HG03521 (cell line): ENCODE results near the gene TEN1.

ENCODE experiments used
- ATAC-seq: cut with Tn5 transposase; IDR thresholded peaks from one replicate; pipeline ENCODE4 v1.9.1; 2021; ENCODE audit warnings: mild to moderate bottlenecking, moderate library complexity; ENCODE audit not compliant: unreplicated experiment

TEN1 gene

DNA sequence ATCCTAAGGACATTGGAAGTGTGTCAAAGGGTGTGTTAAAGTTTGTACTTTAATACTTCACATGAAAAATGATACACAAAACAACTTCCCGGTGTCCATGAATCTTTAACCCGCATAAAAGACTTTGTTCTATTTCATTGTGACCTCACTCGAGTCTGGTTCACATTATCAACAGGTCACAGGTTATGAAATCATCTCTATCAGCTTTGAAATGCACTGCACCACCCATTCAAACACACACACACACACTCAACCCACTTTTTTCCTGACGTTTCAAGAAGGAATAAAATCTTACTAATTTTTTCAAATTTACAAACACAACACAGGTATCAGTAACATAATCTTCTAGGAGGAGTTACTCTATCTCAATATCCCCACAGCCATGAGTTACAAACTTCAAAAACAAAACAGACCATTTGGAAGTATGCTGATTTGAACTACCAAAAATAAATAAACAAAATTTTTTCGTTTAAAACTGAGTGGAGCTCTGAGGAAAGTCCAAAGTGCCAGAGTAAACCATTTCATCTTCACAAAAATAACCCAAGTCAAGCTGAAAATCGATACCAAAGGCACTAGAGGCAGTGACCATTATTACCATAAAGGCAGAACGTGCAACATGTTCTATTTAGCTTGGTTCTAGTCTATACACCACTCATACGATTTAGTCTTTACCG, 2.7 kb upstream of the TEN1 start:
- ATAC-seq: no peak

DNA sequence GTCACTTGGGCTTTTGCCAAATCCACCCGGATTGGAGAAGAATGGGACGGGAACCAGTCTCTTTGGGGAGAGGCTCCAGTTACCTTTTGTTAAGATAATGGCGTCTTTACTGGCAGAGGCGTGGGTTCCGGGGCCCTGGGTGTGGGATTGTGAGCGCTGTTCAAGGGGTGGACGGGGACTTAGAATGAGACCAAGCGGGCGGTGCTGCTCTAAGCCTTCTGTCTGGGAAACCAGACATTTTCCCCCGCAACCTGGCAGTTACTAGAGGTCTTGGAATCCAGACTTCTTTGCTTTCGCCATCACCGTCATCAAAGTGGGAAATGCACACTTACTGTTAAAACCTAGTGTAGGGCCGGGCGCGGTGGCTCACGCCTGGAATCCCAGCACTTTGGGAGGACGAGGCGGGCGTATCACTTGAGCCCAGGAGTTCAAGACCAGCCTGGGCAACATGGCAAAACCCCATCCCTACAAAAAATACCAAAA, 706 bp downstream of the TEN1 start:
- no peak for ATAC-seq

DNA sequence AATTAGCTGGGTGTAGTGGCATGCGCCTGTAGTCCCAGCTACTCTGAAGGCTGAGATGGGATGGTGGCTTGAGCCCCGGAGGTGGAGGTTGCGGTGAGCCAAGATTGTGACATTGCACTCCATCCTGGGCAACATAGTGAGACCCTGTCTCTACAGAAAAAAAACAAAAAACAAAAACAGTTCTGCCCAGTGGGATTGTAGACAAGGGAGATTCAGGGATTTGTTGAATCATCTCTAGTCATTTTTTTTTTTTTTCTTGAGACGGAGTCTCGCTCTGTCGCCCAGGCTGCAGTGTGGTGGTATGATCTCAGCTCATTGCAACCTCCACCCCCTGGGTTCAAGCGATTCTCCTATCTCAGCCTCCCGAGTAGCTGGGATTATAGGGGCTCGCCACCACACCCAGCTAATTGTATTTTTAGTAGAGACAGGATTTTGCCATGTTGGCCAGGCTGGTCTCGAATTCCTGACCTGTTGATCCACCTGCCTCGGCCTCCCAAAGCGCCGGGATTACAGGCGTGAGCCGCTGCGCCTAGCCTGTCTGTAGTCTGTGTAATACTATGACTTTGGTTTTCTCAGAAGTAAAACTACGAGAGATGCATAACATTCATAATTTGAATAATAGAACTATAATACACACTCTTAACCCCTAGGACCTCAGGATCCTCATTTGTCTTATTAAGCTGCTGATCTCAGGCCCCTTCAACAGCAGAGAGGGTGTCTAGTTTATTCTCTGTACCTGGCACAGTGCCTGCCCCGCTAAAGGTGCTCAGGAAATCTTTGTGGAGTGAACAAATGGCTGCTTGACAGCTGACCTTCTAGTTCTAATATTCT, 1.4 kb downstream of the TEN1 start:
- ATAC-seq: no peak

DNA sequence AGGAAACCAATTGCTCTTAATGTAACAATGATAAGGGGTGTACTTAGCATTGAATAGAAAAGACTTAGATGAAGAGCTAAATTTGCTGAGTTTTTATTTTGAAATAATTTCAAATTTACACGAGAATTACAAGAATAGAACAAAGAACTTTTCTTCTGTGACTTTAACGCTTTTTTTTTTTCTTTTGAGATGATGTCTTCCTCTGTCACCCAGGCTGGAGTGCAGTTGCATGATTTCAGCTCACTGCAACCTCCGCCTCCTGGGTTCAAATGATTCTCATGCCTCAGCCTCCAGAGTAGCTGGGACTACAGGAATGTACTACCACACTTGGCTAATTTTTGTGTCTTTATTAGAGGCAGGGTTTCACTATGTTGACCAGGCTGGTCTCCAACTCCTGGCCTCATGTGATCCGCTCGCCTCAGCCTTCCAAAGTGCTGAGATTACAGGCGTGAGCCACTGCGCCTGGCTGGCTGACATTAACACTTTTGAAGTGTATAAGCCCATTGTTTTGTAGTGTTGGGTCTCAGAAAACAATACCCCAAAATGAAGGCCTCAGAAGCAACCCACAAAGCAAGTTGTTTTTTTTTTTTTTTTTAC, 2.1 kb downstream of the TEN1 start:
- ATAC-seq: no peak

DNA sequence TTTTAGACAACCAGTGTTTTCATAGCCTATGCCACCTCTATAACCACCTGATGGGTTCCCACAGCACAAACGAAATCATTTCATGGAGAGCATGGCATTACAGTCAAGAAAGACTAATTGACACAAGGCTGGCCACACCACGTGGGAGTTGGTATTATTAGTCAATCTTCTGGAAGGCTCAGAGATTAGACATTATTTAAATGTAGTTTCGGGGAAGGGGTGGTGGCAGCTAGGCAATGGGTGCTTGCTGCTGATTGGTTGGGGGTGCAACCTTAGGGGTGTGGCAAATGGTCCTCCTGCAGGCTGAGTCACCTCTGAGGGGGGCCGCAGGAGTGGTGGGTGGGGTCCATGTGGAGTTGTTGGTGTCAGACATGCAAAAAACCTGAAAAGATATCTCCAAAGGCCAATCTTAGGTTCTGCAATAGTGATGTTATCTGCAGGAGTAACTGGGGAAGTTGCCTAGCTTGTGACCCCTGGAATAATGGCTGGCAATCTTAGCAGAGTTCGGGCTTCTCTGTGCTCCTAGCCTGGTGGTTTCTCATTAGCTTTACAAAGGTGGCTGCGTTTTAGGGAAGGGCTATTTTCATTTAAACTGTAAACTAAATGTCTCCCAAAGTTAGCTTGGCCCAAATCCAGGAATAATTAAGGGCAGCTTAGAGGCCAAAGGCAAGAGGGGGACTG, 4.6 kb downstream of the TEN1 start:
- no peak for ATAC-seq

DNA sequence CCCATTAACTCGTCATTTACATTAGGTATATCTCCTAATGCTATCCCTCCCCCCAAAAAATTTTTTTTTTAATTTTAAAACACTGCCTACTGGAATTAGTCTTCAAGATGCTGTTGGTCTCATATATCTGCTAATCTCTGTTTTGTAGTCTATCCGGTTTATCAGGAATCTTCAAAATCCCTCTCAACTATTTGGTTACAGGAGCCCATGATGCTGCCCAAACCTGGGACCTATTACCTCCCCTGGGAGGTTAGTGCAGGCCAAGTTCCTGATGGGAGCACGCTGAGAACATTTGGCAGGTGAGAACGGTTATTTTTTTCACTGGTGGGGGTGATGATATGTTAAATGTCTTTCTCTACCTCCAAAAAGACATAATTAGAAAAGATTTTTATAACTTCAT, 6.9 kb downstream of the TEN1 start:
- ATAC-seq: no peak

DNA sequence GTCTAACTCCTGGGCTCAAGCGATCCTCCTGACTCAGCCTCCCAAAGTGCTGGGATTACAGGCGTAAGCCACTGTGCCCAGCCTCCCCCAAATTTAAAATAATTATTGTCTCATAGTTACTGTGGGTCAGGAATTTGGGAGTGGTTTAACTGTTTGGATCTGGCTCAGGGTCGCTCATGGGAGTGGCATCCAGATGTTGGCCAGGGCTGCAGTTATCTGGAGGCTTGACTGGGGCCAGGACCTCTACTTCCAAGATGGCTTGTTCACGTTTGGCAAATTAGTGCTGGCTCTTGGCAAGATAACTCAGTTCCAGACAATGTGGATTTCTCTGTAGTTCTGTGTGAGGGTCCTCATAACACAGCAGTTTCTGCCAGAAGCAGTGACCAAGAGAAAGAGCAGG, 8.0 kb downstream of the TEN1 start:
- ATAC-seq: no peak

DNA sequence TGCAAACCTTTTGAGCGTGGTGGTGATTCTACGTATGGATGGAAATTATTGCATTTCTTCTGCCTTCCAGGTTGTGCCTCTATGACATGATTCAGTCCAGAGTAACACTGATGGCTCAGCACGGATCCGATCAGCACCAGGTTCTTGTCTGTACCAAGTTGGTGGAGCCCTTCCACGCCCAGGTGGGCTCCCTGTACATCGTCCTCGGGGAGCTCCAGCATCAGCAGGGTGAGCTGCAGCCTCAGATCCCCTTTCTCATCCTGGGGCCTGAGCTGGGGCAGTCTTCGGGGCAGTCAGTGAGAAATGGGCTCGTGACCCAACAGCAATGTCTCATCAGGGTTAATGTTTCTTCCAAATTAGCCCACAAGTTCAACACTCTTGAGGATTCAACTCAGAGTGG, 12.4 kb downstream of the TEN1 start:
- ATAC-seq: no peak

DNA sequence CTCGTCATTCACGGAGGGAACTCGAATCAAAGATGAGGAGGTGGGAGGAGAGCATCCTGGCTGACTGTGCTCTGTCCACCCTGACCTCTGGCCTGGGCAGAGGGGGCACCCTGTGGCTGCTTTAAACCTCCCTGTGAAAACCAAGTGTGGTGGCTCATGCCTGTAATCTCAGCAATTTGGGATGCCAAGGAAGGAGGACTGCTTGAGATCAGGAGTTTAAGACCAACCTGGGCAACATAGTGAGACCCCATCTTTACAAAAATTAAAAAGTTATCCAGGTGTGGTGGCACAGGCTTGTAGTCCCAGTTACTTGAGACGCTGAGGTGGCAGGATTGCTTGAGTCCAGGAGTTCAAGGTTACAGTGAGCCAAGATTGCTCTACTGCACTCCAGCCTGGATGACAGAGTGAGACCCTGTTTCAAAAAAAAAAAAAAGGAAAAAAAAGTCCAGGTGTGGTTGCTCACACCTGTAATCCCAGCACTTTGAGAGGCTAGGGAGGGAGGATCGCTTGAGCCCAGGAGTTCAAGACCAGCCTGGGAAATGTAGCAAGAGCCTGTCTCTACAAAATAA, 15.8 kb downstream of the TEN1 start:
- no peak for ATAC-seq

DNA sequence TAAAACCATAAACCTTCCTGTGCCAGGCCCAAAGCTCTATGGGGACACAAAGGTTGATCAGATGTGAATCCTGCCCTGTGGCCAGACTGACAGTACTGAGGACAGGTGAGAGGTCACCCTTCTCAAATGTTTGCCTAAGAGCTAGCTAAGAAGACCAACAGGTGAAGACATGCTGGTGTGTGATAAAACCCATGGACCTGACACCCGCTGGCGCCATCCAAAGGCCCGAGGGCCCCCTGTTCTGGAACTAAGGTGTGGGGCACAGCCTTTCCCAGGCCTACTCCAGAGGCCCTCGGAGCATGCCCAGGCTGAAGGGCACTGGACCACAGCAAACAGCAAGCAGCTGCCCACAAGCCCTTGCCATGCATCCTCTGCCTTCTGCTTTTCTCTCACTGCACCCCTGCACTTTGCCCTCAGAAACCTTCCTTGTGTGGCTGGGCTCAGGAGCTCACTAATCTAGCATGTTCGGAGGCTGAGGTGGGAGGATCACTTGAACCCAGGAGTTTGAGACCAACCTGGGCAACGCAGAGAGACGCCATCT, 16.4 kb downstream of the TEN1 start:
- no peak for ATAC-seq

DNA sequence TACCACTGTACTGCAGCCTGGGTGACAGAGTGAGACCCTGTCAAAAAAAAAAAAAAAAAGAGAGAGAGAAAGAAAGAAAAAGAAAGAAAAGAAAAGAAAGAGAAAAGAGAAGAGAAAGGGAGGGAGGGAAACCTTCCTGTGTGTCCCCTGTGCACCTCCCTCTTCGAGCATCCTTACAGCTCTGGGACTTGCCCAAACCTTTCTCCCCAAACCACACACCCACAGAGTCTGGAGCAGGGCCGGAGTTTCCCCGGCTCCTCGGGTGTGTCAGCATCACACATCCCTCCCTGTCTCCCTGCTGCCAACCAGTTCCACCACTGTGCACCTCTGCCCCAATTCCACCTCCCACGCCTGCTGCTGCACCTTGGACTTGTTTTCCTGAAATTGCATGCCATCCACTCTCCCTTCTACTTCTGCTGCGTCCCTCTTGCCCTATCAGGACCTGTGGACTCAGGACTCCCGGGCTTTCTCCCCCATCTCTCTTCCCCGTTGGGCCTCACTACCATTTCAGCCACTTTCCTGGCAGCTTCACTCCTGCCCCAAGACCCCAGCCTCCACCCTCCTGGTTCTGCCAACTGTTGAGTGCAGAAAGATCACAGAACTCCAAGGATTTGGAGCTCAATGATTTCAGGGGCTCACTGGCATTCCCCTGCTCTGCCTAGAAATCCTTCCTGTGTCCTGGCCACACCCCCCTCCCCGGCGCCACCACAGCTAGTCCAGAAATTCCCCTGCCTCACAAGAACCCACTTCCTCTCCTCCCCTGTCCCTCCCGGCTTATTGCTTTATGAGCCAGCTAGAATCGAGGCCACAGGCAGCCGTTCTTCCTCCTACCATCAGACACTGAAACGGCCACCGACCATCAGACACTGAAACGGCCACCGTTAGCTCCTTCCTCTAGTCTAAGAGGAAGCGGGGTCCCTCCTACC, 17.9 kb downstream of the TEN1 start:
- no peak for ATAC-seq

DNA sequence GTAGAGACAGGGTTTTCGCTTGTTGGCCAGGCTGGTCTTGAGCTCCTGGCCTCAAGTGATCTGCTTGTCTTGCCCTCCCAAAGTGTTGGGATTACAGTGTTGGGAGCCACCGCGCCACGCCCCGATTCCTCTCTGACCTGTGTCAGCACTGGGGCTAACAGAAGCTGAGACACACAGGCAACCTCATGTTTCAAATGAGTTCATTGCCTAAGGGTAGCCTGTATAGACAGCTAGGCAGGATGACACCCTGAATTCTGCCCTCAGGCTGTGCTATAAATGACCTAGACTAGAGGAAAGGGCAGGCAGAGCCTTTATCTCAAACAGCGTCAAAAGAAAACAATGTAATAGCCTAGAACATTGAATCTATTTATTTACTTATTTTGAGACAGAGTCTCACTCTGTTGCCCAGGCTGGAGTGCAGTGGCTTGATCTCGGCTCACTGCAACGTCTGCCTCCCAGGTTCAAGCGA, 19.3 kb downstream of the TEN1 start:
- ATAC-seq: no peak

DNA sequence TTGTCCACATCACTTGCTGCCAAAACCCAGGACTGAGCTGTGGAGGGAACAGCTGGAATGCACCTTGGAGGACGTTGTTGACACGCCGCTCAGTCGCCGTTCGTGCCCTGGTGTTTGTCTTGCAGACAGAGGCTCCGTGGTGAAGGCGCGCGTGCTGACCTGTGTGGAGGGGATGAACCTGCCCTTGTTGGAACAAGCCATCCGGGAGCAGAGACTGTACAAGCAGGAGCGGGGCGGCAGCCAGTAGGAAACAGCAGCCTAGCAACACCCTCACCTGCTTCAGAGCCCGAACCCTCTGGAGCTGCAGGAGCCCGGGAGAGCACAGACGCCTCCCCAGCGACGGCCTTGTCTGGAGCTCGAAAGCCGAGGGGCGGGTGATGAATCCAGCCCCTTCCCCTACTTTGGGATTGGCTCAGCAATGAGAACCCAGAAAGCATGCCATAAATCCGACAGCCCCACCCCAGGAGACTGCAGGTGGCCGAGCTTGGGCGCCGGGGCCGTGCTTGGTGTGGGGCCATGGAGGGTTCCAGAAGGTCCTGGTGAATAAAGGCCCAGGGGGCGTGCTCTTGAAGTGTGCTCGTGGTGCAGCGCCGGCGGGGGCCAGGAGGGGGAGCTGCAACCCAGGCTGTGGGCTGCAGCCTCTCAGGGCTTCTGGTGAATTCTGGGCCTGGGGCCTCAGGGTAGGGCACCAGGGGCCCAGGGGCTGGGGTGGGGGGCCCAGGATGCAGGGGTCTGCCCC, 21.1 kb downstream of the TEN1 start:
- no peak for ATAC-seq

DNA sequence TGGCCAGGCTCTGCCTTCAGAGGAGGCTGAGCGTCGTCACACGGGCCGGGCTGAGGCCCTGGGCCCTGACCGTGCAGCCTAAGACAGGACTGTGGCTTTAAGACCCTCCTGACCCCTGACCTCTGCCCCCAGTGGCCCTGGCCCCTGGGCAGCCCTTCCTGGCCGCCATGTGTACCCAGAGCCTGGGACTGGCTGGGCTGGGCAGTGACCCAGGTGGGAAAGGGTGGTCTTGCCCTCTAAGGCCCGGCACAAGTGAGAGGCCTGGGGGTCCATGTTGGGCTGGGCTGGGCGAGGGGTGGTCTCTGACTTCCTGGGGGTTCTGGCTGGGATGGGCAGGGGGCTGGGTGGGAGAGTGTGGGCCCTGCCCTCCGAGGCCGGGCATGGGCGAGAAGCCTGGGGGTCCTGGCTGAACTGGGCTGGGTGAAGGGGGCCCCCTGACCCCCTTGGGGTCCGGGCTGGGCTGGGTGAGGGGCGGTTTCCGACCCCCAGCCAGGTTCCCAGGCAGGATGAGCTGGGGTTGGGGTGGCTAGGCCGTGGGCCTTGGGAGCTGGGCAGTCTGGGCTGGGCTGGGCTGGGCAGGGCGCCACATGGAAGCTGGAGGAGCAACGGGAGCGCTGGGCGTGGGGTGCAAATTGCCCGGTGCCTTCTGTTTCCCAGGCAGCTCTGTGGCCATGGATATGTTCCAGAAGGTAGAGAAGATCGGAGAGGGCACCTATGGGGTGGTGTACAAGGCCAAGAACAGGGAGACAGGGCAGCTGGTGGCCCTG, 21.9 kb downstream of the TEN1 start, which contains the start of gene CDK3:
Gene CDK3 (plus strand): TSS at position 101 of the 767 bp plus-strand sequence. CDS start 571 bp downstream, at position 672.
- ATAC-seq: no peak

DNA sequence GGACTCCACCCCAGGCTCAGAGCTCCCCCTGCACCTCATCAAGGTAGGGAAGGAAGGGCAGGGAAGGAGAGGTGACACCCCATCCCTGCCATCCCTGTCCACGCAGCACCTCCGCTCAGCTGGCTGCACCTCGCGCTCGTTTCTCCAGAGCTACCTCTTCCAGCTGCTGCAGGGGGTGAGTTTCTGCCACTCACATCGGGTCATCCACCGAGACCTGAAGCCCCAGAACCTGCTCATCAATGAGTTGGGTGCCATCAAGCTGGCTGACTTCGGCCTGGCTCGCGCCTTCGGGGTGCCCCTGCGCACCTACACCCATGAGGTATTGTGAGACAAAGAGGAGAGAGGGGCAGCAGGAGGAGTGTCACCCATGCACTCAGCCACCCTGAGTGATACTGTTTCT, 23.1 kb downstream of the TEN1 start:
- ATAC-seq: no peak

DNA sequence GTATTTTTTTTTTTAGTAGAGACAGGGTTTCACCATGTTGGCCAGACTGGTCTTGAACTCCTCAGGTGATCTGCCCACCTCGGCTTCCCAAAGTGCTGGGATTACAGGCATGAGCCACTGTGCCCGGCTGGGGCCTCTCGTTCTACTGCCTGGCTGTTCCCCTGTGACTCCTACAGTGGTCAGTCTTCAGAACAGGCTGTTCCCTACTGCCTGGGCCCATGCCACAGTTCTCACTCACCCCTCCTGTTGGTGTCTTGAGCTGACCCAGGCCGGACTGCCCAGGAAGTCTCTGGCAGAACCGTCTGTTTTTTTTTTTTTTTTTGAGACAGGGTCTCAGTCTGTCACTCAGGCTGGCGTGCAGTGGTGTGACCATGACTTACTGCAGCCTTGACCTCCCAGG, 24.9 kb downstream of the TEN1 start:
- no peak for ATAC-seq

DNA sequence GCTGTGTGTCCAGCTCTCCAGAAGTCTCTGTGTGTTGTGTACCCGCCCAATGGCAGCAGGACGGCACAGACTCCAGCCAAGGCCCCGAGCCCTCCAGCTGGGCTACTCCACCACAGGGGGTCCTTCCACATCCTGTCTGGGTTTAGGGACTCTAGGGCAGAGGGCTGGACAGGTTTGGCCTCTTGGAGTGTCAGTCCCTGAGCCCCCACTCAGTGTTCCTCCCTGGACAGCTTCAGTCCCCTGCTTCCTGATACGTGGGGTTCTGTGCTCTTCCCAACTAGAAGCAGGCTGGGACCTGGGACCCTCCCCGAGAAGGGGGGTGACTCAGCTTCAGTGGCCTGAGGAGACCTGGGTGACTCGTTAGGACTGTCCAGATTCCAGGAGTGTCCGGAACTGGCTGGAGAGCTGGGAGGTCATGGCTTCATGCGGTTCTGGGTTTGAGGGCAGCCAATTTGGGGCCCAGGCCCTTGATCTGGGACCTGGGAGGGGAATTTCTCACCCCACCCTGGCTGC, 25.8 kb downstream of the TEN1 start:
- ATAC-seq: no peak
